Colonic mucosa (tissue), 4 donors: ENCODE measurements around the gene KYNU. TPM values are rescaled to one million over a fixed set of nuclear protein-coding genes. Genes with fewer than 3 reads are reported as not detected.
"Not testable (repeated sequence)": the region's sequence is repeated elsewhere in the genome, so short reads cannot be mapped to it uniquely, and the experiment has no call there.

Source experiments
- DNase-seq: peaks from one replicate; pipeline ENCODE4 v3.0.0-alpha.2; 2020
- H3K27ac ChIP-seq: fragments of 200-600 bp; one replicate; pipeline ENCODE4 v1.8.0; 2021
- H3K27me3 ChIP-seq: fragments of 200-600 bp; one replicate; pipeline ENCODE4 v1.8.0; 2021
- H3K36me3 ChIP-seq: fragments of 200-600 bp; one replicate; pipeline ENCODE4 v1.8.0; 2021
- H3K4me1 ChIP-seq: fragments of 200-600 bp; one replicate; pipeline ENCODE4 v1.8.0; 2021; ENCODE audit warnings: mild to moderate bottlenecking
- H3K4me3 ChIP-seq: fragments of 200-600 bp; one replicate; pipeline ENCODE4 v1.8.0; 2021
- H3K9ac ChIP-seq, 2 donors: one replicate each; pipeline ENCODE4 v1.7.0; 2013; ENCODE audit warnings: control low read depth in 2 of 2, low read depth in 2 of 2, low read length in 2 of 2
- H3K9me3 ChIP-seq: fragments of 200-600 bp; one replicate; pipeline ENCODE4 v1.8.0; 2021
- intact Hi-C: fragments of 100-400 bp; cut with DNase I; formaldehyde crosslinking; loops from one replicate; pipeline ENCODE4 v1.14.1; 2022
- total RNA-seq, 2 donors: library from RNA; stranded (reverse); fragmentation: NEBNext Ultra II Directional in 1 of 2; extraction: Animal tissue kit (Norgen Biotek cat#: 25700) in 1 of 2; gene quantifications; one replicate each; pipeline ENCODE4 v1.2.1, GENCODE V29; 2021
- TF ChIP-seq, protein P1 (sequence below): fragments of 200-600 bp; IDR thresholded peaks from one replicate; pipeline ENCODE4 v1.8.0; 2022; ENCODE audit warnings: antibody characterized with exemption, mild to moderate bottlenecking
- donor health status: healthy.
- donor health status: DM: no; HTN: no; CAD: no.
- donor health status: DM: no; HTN: no; CAD: no.

The KYNU gene
- total RNA-seq, 2 donors from 2014 or later: 0.64 to 2.8 TPM

DNA sequence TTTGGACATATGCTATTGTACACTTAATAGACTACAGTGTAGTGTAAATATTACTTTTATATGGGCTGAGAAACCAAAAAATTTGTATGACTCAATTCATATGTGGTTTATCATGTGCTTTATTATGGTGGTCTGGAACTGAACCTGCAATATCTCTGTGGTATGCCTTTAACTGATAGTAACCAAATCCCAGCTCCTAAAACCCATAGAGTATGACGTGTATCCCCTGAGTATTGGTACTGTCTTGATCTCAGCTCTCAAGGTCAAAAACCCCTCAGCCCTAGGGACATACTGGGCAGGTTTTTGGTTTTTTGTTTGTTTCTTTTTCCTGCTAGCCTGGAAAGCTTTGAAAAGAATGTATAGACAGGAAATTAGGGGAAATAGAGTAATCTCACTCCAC lies 209.6 kb downstream of the KYNU start:
- intact Hi-C loops: no loop called here
- no peaks in the 10 kb centered on the region for H3K9me3 ChIP-seq
- DNase-seq: no peak
- no peaks in the 10 kb centered on the region for H3K27me3 ChIP-seq
- H3K9ac ChIP-seq: no peak overlapping the region
- no peaks in the 10 kb centered on the region for H3K36me3 ChIP-seq
- TF ChIP-seq, protein P1, sequence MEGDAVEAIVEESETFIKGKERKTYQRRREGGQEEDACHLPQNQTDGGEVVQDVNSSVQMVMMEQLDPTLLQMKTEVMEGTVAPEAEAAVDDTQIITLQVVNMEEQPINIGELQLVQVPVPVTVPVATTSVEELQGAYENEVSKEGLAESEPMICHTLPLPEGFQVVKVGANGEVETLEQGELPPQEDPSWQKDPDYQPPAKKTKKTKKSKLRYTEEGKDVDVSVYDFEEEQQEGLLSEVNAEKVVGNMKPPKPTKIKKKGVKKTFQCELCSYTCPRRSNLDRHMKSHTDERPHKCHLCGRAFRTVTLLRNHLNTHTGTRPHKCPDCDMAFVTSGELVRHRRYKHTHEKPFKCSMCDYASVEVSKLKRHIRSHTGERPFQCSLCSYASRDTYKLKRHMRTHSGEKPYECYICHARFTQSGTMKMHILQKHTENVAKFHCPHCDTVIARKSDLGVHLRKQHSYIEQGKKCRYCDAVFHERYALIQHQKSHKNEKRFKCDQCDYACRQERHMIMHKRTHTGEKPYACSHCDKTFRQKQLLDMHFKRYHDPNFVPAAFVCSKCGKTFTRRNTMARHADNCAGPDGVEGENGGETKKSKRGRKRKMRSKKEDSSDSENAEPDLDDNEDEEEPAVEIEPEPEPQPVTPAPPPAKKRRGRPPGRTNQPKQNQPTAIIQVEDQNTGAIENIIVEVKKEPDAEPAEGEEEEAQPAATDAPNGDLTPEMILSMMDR: no peak
- no peak overlapping the region for H3K27ac ChIP-seq
- no peak overlapping the region for H3K4me3 ChIP-seq
- H3K4me1 ChIP-seq: no peaks in the 10 kb centered on the region

DNA sequence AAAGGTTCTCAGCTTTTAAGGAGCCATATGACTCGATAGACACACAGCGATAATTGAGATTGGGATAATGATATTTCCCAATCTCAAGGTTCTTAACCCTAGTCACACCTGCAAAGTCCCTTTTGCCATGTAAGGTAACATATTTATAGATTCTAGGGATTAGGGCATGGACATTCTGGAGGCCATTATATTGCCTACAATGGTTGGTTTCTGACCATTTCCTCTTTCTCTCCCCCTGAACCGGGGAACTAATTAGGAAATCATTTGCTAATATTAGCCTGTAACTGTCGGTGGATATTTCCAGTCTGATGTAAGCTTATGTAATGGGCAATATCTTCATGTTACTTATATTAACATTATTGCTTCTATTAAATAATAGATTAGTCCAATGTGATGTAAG lies 210.9 kb downstream of the KYNU start:
- Histone ChIP-seq H3K9me3 (no peaks in the 10 kb centered on the region), H3K27ac (no peak overlapping the region), H3K36me3 (no peaks in the 10 kb centered on the region), H3K4me1 (no peaks in the 10 kb centered on the region), H3K27me3 (no peaks in the 10 kb centered on the region), H3K4me3 (no peak overlapping the region), H3K9ac (no peak overlapping the region)
- TF ChIP-seq, protein P1: no peak
- intact Hi-C loops: no loop called here
- DNase-seq: no peak

DNA sequence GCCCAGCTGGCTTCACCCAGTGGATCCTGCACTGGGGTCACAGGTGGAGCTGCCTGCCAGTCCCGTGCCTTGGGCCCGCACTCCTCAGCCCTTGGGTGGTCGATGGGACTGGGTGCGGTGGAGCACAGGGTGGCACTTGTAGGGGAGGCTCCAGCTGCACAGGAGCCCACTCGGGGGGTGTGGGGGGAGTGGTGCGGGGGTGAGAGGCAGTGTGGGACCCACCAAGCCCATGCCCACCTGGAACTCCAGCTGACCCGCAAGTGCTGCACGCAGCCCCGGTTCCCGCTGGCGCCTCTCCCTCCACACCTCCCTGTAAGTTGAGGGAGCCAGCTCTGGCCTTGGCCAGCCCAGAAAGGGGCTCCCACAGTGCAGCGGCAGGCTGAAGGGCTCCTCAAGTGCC lies 212.1 kb downstream of the KYNU start:
- H3K9ac ChIP-seq, H3K4me1 ChIP-seq, DNase-seq, H3K27me3 ChIP-seq, H3K36me3 ChIP-seq, H3K4me3 ChIP-seq, intact Hi-C loops, H3K27ac ChIP-seq, H3K9me3 ChIP-seq: not testable (repeated sequence)
